Measurements from ENCODE around the gene NCKAP5. TPM values are rescaled to one million over a fixed set of nuclear protein-coding genes. Genes with fewer than 3 reads are reported as not detected.

The NCKAP5 gene
- total and polyA plus RNA-seq, 9 of the 15 experiments (the other 6 are each of a cell fraction or from before 2014, with no cell fraction given) = not detected

DNA sequence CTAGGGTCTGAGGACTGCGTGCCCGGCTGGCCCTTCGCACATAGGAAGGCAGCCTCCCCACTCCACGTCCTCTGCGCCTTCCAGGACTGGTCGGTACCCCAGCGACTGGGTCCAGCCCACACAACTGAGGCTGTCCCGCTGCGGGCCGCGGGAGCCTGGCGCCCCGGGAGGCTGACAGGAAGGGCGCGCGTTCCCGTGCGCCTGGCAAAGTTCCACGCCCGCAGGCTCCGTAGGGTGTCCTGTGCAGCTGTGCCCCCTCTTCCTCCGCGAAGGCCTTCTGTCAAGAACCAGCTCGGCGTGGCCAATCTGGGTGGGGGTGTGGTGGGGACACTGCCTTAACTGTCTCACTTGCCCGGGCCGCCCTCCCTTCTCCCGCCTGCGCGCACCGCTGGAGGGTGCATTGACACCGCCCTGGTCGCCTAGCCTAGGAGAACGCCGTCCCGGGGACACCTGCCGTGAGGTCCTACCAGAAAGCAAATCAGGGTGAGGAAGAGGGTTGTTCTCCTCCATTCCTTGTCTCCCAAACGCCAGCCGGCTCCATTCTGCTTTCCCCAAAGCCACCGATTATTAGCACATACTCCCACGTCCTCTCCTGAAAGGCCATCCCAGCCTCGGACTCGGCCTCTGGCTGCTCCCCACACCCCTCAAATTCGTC, 897.6 kb downstream of the NCKAP5 start:
- in situ Hi-C loops (cut with MboI) = no loop called here
- Histone ChIP-seq H3K9me3 (replicated peaks; ENCODE audit: control insufficient read depth, insufficient read depth, low read depth, low read length) (no peaks in the 10 kb centered on the region), H2AFZ (ENCODE audit: low read depth, low read length) (no peak overlapping the region), H3K9ac (ENCODE audit: insufficient read depth in 1 of 2, low read depth in 2 of 2, low read length in 2 of 2) (no peak overlapping the region), H3K4me2 (ENCODE audit: insufficient read depth, low read length) (no peak overlapping the region), H3K36me3 (ENCODE audit: control insufficient read depth, insufficient read depth, low read length) (no peaks in the 10 kb centered on the region), H3K27ac (ENCODE audit: extremely low read depth, low read depth, low read length) (no peak overlapping the region), H3K79me2 (ENCODE audit: control insufficient read depth, insufficient read depth, low read length) (no peaks in the 10 kb centered on the region), H3K4me1 (replicated peaks in 1 of 2; ENCODE audit: control insufficient read depth in 2 of 2, insufficient read depth in 2 of 2, low read length in 2 of 2) (peaks cover 0 to 12% of the 10 kb centered on the region in 2 experiments; a peak in 1 of 5 replicates), H4K20me1 (replicated peaks; ENCODE audit: control insufficient read depth, insufficient read depth, low read length) (no peaks in the 10 kb centered on the region), H3K9me1 (ENCODE audit: control insufficient read depth, insufficient read depth, low read length) (no peaks in the 10 kb centered on the region), H3K27me3 (ENCODE audit: control insufficient read depth in 2 of 2, insufficient read depth in 2 of 2, low read length in 2 of 2) (peaks cover 2 to 21% of the 10 kb centered on the region in 2 experiments; a peak in 3 of 5 replicates), H3K4me3 (no peak overlapping the region)
- ChIA-PET POLR2A (interaction anchor here (0.6 kb wide), 1 partner anchor 1001 kb away, joined by 3 read pairs; no protein-coding TSS in a partner anchor), CTCF (ENCODE audit: low intra/inter-chr PET ratio) (no interaction called here)
- no TSS peak for BruUV-seq (replicated peaks)
- WGBS (ENCODE audit: insufficient coverage, low coverage, missing lambda C conversion rate) = 5% methylated on average over 17 of the region's 44 CpGs
- ATAC-seq (no peak), FAIRE-seq (no peak), DNase-seq (ENCODE audit: extremely low read depth in 1 of 4, low spot score in 3 of 4) (no peak)
- TF ChIP-seq ZNF274 (IDR thresholded peaks at IDR 0.05; ENCODE audit: borderline replicate concordance, low read depth, low read length) (no peak), CBFA2T2 (conservative IDR thresholded peaks at IDR 0.05) (no peak), ZHX1 (conservative IDR thresholded peaks at IDR 0.05; ENCODE audit: low read length) (no peak), FOXK1 (CRISPR knock-in tag; IDR thresholded peaks at IDR 0.05; ENCODE audit: borderline replicate concordance) (no peak), ZC3H4 (CRISPR knock-in tag; IDR thresholded peaks at IDR 0.05; ENCODE audit: borderline replicate concordance) (no peak)
- intact Hi-C loops (cut with micrococcal nuclease) = no loop called here

Data from K562 (cell line).